ENCODE measurements around the gene IGDCC3. TPM values are rescaled to one million over a fixed set of nuclear protein-coding genes. Genes with fewer than 3 reads are reported as not detected.

IGDCC3 gene
- total and polyA plus RNA-seq, 2 experiments from 2014 or later: not detected

DNA sequence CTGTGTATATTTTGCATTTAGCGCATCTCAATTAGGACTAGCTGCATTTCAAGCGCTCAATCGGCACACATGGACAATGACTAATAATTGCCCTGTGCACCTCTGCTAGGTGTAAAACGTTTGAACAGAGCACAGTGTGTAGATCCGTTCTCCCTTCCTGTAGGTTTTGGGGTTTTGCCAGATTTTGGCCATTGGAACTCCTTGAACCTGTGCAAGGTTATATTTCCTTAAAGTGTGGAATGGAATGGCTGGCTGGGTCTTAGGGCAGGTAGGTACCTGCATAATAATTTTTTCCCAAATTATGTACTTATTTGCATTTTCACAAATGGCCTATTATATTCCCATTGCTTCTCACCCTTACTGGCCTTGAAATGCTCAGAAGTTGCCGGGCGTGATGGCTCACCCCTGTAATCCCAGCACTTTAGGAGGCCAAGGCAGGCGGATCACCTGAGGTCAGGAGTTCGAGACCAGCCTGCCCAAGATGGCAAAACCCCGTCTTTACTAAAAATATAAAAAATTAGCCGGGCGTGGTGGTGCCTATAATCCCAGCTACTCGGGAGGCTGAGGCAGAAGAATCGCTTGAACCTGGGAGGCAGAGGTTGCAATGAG is 72.5 kb downstream of the IGDCC3 start:
- Histone ChIP-seq H3K9ac (no peak overlapping the region), H3K4me2 (ENCODE audit: unreplicated experiment) (no peak overlapping the region), H3K79me2 (ENCODE audit: insufficient read depth) (no peaks in the 10 kb centered on the region), H3K4me1 (ENCODE audit: insufficient read depth) (peaks cover 5% of the 10 kb centered on the region; the same call in 1 of the 2 replicates), H3K27ac (peak overlapping the region; percentile 84), H3K36me3 (ENCODE audit: low read depth) (no peaks in the 10 kb centered on the region), H3K27me3 (replicated peaks; ENCODE audit: insufficient read depth) (no peaks in the 10 kb centered on the region), H3K9me3 (ENCODE audit: low read depth) (no peaks in the 10 kb centered on the region), H4K20me1 (ENCODE audit: insufficient read depth) (no peaks in the 10 kb centered on the region), H3F3A (ENCODE audit: insufficient read depth) (peaks cover 23% of the 10 kb centered on the region), H2AFZ (no peak overlapping the region), H3K4me3 (0 out of 2 replicates have a peak overlapping the region, but pooled peaks have one; percentile 1), H3K9me2 (ENCODE audit: insufficient read depth) (no peaks in the 10 kb centered on the region)
- 38 to 41% methylated on average over 14 of the region's 14 CpGs for WGBS, 2 experiments (ENCODE audit: low coverage in 1 of 2, low lambda C conversion rate in 2 of 2, missing lambda C conversion rate in 2 of 2)
- DNase-seq: no peak
- no peak for TF ChIP-seq EZH2phosphoT487 (IDR thresholded peaks at IDR 0.05; ENCODE audit: insufficient read depth, low read depth)
- no peak for TF ChIP-seq EZH2 (IDR thresholded peaks at IDR 0.05; ENCODE audit: insufficient read depth, poor library complexity, severe bottlenecking)
- in situ Hi-C loops (cut with MboI): no loop called here

DNA sequence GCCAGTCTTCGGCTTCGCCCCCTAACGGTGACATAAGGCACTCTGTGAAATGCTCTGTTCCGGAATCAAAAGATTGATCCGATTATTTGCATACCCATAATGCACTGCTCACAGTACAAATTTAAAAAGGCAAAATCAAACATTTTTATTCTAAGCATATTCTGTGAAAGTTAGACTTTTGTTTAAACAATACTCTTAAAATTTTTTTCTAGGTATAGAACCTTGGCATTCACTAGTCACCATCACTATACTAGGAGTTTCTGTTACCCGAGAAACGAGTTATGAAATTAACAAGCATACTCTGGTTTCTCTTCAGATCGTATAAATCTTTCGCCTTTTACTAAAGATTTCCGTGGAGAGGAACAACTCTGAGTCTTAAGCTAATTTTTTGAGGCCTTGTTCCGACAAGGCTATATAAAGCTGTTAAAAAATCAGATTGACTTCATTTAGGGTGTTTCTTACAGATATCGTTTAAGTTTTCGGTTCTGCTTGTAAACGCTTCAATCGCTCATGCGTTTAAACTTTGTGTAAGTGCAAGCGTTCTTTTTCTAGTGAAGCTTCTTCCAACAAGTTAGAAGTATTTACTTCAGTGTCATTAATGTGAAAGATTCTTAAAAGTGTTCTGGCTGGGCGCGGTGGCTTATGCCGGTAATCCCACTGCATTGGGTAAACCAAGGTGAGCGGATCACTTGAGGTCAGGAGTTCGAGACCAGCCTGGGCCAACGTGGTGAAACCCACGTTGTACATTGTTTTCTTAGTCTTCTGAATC is 73.2 kb downstream of the IGDCC3 start, which contains the start of gene RNU5B-1:
TSS of gene RNU5B-1 (plus strand) at position 297 of the 769 bp plus-strand sequence.
- no peaks in the 10 kb centered on the region for H3K79me2 ChIP-seq (ENCODE audit: insufficient read depth)
- H3K4me3 ChIP-seq: peak within 1 kb of the TSS; percentile 74
- peak within 1 kb of the TSS; percentile 97 for H3K4me2 ChIP-seq (ENCODE audit: unreplicated experiment)
- peak; percentile 95 for DNase-seq
- peak within 1 kb of the TSS; percentile 98 for H2AFZ ChIP-seq
- no peaks in the 10 kb centered on the region for H3K27me3 ChIP-seq (replicated peaks; ENCODE audit: insufficient read depth)
- 1 to 2% methylated on average over 24 of the region's 24 CpGs for WGBS, 2 experiments (ENCODE audit: low coverage in 1 of 2, low lambda C conversion rate in 2 of 2, missing lambda C conversion rate in 2 of 2)
- peaks cover 5% of the 10 kb centered on the region; the same call in 1 of the 2 replicates for H3K4me1 ChIP-seq (ENCODE audit: insufficient read depth)
- H3K36me3 ChIP-seq (ENCODE audit: low read depth): no peaks in the 10 kb centered on the region
- peaks cover 23% of the 10 kb centered on the region for H3F3A ChIP-seq (ENCODE audit: insufficient read depth)
- peak within 1 kb of the TSS; percentile 84 for H3K27ac ChIP-seq
- in situ Hi-C loops (cut with MboI): no loop called here
- no peaks in the 10 kb centered on the region for H3K9me3 ChIP-seq (ENCODE audit: low read depth)
- H3K9me2 ChIP-seq (ENCODE audit: insufficient read depth): no peaks in the 10 kb centered on the region
- peak within 1 kb of the TSS; percentile 87 for H3K9ac ChIP-seq
- TF ChIP-seq EZH2phosphoT487 (IDR thresholded peaks at IDR 0.05; ENCODE audit: insufficient read depth, low read depth): no peak
- no peak for TF ChIP-seq EZH2 (IDR thresholded peaks at IDR 0.05; ENCODE audit: insufficient read depth, poor library complexity, severe bottlenecking)
- no peaks in the 10 kb centered on the region for H4K20me1 ChIP-seq (ENCODE audit: insufficient read depth)

DNA sequence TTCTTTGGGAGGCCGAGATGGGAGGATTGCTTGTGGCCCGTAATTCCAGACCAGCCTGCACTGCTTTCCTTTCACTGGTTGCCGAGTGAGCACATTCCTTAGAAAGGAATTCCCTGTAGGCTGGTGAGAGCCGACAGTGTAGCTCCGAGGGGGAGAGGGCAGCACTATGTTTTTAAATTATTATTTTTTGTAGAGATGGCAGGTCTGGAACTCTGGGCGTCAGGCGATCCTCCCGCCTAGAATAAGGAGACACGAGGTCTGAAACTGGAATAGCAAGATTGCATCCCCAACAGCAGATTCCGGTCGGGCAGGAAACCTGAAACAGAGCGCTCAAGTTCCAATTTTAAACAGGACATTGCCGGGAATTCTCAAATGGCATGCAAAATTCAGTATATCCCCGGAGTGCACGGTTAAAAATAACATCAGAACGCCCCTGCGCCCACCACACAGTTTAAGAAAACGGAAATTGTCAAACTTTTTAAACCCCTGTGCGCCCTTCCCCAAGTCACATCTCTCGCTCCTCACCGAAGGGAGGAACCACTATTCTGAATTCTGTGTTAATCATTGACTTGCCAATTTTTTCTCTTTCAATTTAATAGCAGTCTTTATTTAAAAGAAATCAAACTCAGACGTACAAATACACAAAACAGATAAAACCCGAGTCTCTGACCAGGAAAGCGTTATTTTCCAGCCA is 74.0 kb downstream of the IGDCC3 start:
- TF ChIP-seq EZH2phosphoT487 (IDR thresholded peaks at IDR 0.05; ENCODE audit: insufficient read depth, low read depth) (no peak), EZH2 (IDR thresholded peaks at IDR 0.05; ENCODE audit: insufficient read depth, poor library complexity, severe bottlenecking) (no peak)
- Histone ChIP-seq H3K27ac (peak overlapping the region; percentile 84), H3K79me2 (ENCODE audit: insufficient read depth) (no peaks in the 10 kb centered on the region), H3K4me1 (ENCODE audit: insufficient read depth) (peaks cover 5% of the 10 kb centered on the region; the same call in 1 of the 2 replicates), H3K9ac (peak overlapping the region; percentile 87), H4K20me1 (ENCODE audit: insufficient read depth) (no peaks in the 10 kb centered on the region), H3K36me3 (ENCODE audit: low read depth) (no peaks in the 10 kb centered on the region), H3K9me2 (ENCODE audit: insufficient read depth) (no peaks in the 10 kb centered on the region), H3K27me3 (replicated peaks; ENCODE audit: insufficient read depth) (no peaks in the 10 kb centered on the region), H3K9me3 (ENCODE audit: low read depth) (no peaks in the 10 kb centered on the region), H2AFZ (peak overlapping the region; percentile 98), H3K4me2 (ENCODE audit: unreplicated experiment) (peak overlapping the region; percentile 97), H3F3A (ENCODE audit: insufficient read depth) (peaks cover 23% of the 10 kb centered on the region), H3K4me3 (peak overlapping the region; percentile 74)
- in situ Hi-C loops (cut with MboI): no loop called here
- peak; percentile 72 for DNase-seq
- 1 to 2% methylated on average over 24 of the region's 24 CpGs for WGBS, 2 experiments (ENCODE audit: low coverage in 1 of 2, low lambda C conversion rate in 2 of 2, missing lambda C conversion rate in 2 of 2)

DNA sequence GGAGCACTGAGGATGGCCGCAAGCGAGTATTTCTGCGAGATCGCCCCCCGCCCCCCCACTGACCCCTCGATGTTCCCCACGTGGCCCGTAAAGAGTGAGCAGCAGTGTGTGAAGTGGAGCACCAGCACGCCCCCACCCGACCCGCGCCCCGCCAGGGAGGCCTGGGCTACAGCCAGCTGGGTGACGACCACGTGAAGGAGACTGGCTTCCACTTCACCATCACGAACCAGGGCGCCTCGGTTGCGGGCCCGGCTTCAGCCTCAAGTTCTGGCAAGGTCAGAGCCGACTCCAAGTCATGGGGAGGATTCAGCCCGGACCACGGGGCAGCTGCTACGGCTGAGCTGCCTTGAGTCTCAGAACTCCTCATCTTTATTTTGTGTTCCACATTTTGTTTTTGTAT is 75.7 kb downstream of the IGDCC3 start:
- Histone ChIP-seq H3K27ac (no peak overlapping the region), H3K4me2 (ENCODE audit: unreplicated experiment) (no peak overlapping the region), H3K36me3 (ENCODE audit: low read depth) (no peaks in the 10 kb centered on the region), H3K79me2 (ENCODE audit: insufficient read depth) (no peaks in the 10 kb centered on the region), H3K4me1 (ENCODE audit: insufficient read depth) (peaks cover 10% of the 10 kb centered on the region), H2AFZ (no peak overlapping the region), H3F3A (ENCODE audit: insufficient read depth) (peaks cover 28% of the 10 kb centered on the region), H3K27me3 (replicated peaks; ENCODE audit: insufficient read depth) (no peaks in the 10 kb centered on the region), H4K20me1 (ENCODE audit: insufficient read depth) (no peaks in the 10 kb centered on the region), H3K9me2 (ENCODE audit: insufficient read depth) (no peaks in the 10 kb centered on the region), H3K4me3 (no peak overlapping the region), H3K9ac (no peak overlapping the region), H3K9me3 (ENCODE audit: low read depth) (no peaks in the 10 kb centered on the region)
- in situ Hi-C loops (cut with MboI): no loop called here
- DNase-seq: no peak
- TF ChIP-seq EZH2phosphoT487 (IDR thresholded peaks at IDR 0.05; ENCODE audit: insufficient read depth, low read depth) (no peak), EZH2 (IDR thresholded peaks at IDR 0.05; ENCODE audit: insufficient read depth, poor library complexity, severe bottlenecking) (no peak)
- 70 to 82% methylated on average over 18 to 24 of the region's 24 CpGs for WGBS, 2 experiments (ENCODE audit: low coverage in 1 of 2, low lambda C conversion rate in 2 of 2, missing lambda C conversion rate in 2 of 2)
